Ectodermal cell (in vitro differentiated cells): ENCODE measurements around the gene ZWILCH.
"Not testable (repeated sequence)": the region's sequence is repeated elsewhere in the genome, so short reads cannot be mapped to it uniquely, and the experiment has no call there.

Experiments
- H3K27ac ChIP-seq: 2 replicates; pipeline ENCODE4 v1.7.0; 2013; ENCODE audit warnings: mild to moderate bottlenecking, low read depth, low read length; ENCODE audit not compliant: insufficient read depth, poor library complexity, severe bottlenecking
- H3K27me3 ChIP-seq: 2 replicates; pipeline ENCODE4 v1.7.0; 2013; ENCODE audit warnings: mild to moderate bottlenecking, low read length; ENCODE audit not compliant: insufficient read depth, control insufficient read depth, poor library complexity, severe bottlenecking
- H3K36me3 ChIP-seq: one replicate; pipeline ENCODE4 v1.7.0; 2013; ENCODE audit warnings: low read length; ENCODE audit not compliant: control insufficient read depth, insufficient read depth
- H3K4me1 ChIP-seq: one replicate; pipeline ENCODE4 v1.7.0; 2013; ENCODE audit warnings: low read length; ENCODE audit not compliant: control insufficient read depth, insufficient read depth
- H3K4me3 ChIP-seq: 2 replicates; pipeline ENCODE4 v1.7.0; 2013; ENCODE audit warnings: low read depth, low read length, control low read depth; ENCODE audit not compliant: insufficient read depth
- H3K9me3 ChIP-seq: 2 replicates; pipeline ENCODE4 v1.7.0; 2013; ENCODE audit warnings: mild to moderate bottlenecking, low read length, moderate library complexity; ENCODE audit not compliant: control insufficient read depth
- WGBS, 2 experiments: methylation state at CpG; one replicate each; pipeline ENCODE4 v1.1.7; 2013; ENCODE audit warnings: missing lambda C conversion rate in 2 of 2; 5-methylcytosine and 5-hydroxymethylcytosine counted together

Gene ZWILCH

GRCh38 chr15:66578286-66578875 is 73.3 kb downstream of the ZWILCH start:
- 77 to 79% methylated on average over 10 of the region's 10 CpGs for WGBS, 2 experiments
- no peaks in the 10 kb centered on the region for H3K4me1 ChIP-seq

GRCh38 chr15:66580643-66581042 is 75.5 kb downstream of the ZWILCH start:
- Histone ChIP-seq H3K9me3 (no peaks in the 10 kb centered on the region), H3K36me3 (no peaks in the 10 kb centered on the region), H3K4me3 (no peak overlapping the region), H3K27ac (no peak overlapping the region), H3K4me1 (no peaks in the 10 kb centered on the region), H3K27me3 (no peaks in the 10 kb centered on the region)
- WGBS, 2 experiments, result 88 to 93% methylated on average over 3 of the region's 3 CpGs

More at GRCh38 chr15:66578286-66578875, 73.3 kb downstream of the ZWILCH start:
- Histone ChIP-seq H3K9me3 (no peaks in the 10 kb centered on the region), H3K36me3 (no peaks in the 10 kb centered on the region), H3K27ac (no peak overlapping the region), H3K27me3 (no peaks in the 10 kb centered on the region), H3K4me3 (no peak overlapping the region)

DNA sequence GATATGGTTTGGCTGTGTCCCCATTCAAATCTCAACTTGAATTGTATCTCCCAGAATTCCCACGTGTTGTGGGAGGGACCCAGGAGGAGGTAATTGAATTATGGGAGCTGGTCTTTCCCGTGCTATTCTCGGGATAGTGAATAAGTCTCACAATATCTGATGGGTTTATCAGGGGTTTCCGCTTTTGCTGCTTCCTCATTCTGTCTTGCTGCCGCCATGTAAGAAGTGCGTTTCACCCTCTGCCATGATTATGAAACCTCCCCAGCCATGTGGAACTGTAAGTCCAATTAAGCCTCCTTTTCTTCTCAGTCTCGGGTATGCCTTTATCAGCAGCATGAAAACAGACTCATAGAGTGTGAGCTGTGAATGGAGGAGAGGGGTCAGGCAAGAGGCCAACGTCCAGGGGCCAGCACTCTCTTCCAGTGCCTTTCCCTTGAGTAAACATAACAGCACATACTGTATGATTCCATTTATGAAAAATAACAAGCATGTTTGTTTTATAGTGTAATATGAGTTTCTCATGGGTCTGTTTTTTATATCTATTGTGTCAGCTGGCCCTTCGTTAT is 76.9 kb downstream of the ZWILCH start:
- 78 to 86% methylated on average over 7 to 9 of the region's 9 CpGs for WGBS, 2 experiments
- Histone ChIP-seq H3K27ac (no peak overlapping the region), H3K9me3 (no peaks in the 10 kb centered on the region), H3K27me3 (no peaks in the 10 kb centered on the region), H3K4me1 (no peaks in the 10 kb centered on the region), H3K4me3 (no peak overlapping the region), H3K36me3 (no peaks in the 10 kb centered on the region)

GRCh38 chr15:66586155-66586976 is 81.2 kb downstream of the ZWILCH start:
- WGBS, 2 experiments, result 79 to 80% methylated on average over 17 of the region's 17 CpGs
- Histone ChIP-seq H3K27ac (no peak overlapping the region), H3K36me3 (no peaks in the 10 kb centered on the region), H3K9me3 (no peaks in the 10 kb centered on the region), H3K27me3 (no peaks in the 10 kb centered on the region), H3K4me1 (no peaks in the 10 kb centered on the region), H3K4me3 (no peak overlapping the region)

DNA sequence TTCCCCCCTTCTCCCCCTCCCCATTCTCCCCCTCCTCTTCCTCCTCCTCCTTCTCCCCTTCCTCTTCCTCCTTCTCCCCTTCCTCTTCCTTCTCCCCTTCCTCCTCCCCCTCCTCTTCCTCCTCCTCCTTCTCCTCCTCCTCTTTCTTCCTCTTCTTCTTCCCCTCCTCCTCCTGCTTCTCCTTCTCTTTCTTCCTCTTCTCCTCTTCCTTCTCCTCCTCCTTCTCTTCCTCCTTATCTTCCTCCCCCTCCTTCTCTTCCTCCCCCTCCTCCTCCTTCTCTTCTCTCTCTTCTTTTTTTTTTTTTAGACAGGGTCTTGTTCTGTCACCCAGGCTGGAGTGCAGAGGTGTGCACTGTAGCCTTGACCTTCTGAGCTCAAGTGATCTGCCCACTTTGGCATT is 81.9 kb downstream of the ZWILCH start:
- no peak overlapping the region for H3K4me3 ChIP-seq
- H3K36me3 ChIP-seq, result no peaks in the 10 kb centered on the region
- H3K27ac ChIP-seq, result no peak overlapping the region
- H3K4me1 ChIP-seq, result no peaks in the 10 kb centered on the region
- H3K27me3 ChIP-seq, result no peaks in the 10 kb centered on the region
- no peaks in the 10 kb centered on the region for H3K9me3 ChIP-seq

DNA sequence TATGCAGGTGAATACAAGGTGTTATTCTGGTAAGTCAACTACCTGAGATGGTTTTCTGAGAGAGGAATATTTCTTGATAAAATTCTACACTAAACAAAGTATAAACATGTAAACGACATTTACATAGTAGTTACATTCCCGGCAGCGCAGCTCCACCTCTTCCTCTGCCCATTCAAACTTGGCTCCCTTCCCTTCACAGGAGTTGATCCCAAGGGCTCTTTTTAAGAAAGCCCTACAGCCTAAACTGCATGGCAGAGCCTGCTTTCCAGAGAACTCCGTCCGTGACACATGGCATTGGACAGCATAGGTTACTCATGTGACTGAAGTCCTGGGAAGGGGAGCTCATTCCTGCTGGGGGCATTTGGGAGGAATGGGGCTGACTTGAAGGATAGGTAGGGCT is 82.6 kb downstream of the ZWILCH start:
- no peak overlapping the region for H3K4me3 ChIP-seq
- no peak overlapping the region for H3K27ac ChIP-seq
- WGBS, 2 experiments, result 77 to 81% methylated on average over 5 of the region's 5 CpGs
- H3K36me3 ChIP-seq, result no peaks in the 10 kb centered on the region
- peaks cover 2% of the 10 kb centered on the region for H3K4me1 ChIP-seq
- H3K9me3 ChIP-seq, result no peaks in the 10 kb centered on the region
- no peaks in the 10 kb centered on the region for H3K27me3 ChIP-seq

DNA sequence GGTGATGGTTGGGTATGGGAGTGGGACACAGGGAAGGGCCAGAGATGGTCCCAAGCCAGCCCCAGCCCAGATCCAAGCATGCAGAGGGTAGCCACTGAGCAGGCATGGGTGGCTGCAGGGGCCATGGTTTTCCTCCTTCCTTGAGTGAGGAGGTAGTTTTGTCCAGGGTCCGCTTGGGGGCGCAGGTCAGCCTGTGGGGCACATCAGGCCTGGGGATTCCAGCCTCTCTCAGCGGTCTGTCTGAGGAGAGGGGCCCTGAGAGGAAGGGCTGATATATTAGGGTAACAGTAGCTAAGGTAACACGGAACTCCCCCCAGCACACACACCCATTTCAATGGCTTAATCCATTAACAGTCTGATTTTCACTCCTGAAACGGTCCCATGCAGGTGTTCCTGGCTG is 83.4 kb downstream of the ZWILCH start:
- Histone ChIP-seq H3K4me3 (no peak overlapping the region), H3K27ac (no peak overlapping the region), H3K27me3 (no peaks in the 10 kb centered on the region), H3K36me3 (no peaks in the 10 kb centered on the region), H3K4me1 (peaks cover 5% of the 10 kb centered on the region), H3K9me3 (no peaks in the 10 kb centered on the region)
- WGBS, 2 experiments, result 70 to 83% methylated on average over 5 of the region's 5 CpGs

DNA sequence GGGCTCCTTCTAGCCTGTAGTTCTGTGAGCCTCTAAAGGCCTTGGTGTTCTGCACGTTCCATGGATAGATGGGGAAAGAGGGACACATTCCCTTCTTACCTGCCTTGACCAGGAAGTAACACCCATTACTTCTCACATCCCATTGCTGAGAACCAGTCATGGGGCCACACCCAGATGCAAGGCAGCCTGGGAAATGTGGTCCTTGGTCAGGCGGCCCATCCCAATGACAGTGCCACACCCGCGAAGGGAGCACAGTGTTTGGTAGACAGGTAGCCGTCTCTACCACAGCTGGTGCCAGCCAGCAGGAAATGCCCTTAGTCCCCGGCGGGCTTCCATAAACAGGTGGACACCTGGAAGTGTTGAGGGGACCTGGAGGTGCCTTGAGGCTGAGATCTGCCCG is 83.8 kb downstream of the ZWILCH start:
- 81 to 85% methylated on average over 8 of the region's 8 CpGs for WGBS, 2 experiments
- Histone ChIP-seq H3K9me3 (no peaks in the 10 kb centered on the region), H3K4me3 (no peak overlapping the region), H3K36me3 (no peaks in the 10 kb centered on the region), H3K27me3 (no peaks in the 10 kb centered on the region), H3K27ac (no peak overlapping the region), H3K4me1 (peaks cover 5% of the 10 kb centered on the region)

GRCh38 chr15:66589429-66589828 is 84.3 kb downstream of the ZWILCH start:
- H3K4me3 ChIP-seq, H3K36me3 ChIP-seq, H3K27me3 ChIP-seq, H3K9me3 ChIP-seq, H3K27ac ChIP-seq, H3K4me1 ChIP-seq: not testable (repeated sequence)
- 95 to 97% methylated on average over 6 of the region's 6 CpGs for WGBS, 2 experiments

GRCh38 chr15:66590435-66590834 is 85.3 kb downstream of the ZWILCH start:
- Histone ChIP-seq H3K27ac (no peak overlapping the region), H3K27me3 (no peaks in the 10 kb centered on the region)
- 93 to 95% methylated on average over 2 of the region's 2 CpGs for WGBS, 2 experiments

More at GRCh38 chr15:66590435-66590834, 85.3 kb downstream of the ZWILCH start:
- Histone ChIP-seq H3K4me3 (no peak overlapping the region), H3K9me3 (no peaks in the 10 kb centered on the region), H3K36me3 (no peaks in the 10 kb centered on the region), H3K4me1 (peaks cover 5% of the 10 kb centered on the region)
